K562 (cell line): ENCODE measurements around the gene COL4A2. TPM values are rescaled to one million over a fixed set of nuclear protein-coding genes. Genes with fewer than 3 reads are reported as not detected.

Experiments used
- ATAC-seq: fragments of 200-7000 bp; cut with Tn5 transposase; 3 replicates; pipeline ENCODE4 v1.9.1; 2020; ENCODE audit warnings: moderate library complexity
- BruUV-seq: library from RNA; stranded (reverse); fragments of 400-500 nt; replicated peaks from 2 replicates; lab custom pipeline; 2021; lab: Mats Ljungman, UMichigan
- CTCF ChIA-PET: fragments of 300-600 bp; formaldehyde crosslinking; extraction: SDS; loops from one replicate; lab custom pipeline; 2021; ENCODE audit warnings: low intra/inter-chr PET ratio; lab: Yijun Ruan, JAX
- POLR2A ChIA-PET: fragments of 300-600, 350-650 bp; sonication (Branson Sonifier 250); formaldehyde crosslinking; extraction: SDS; loops from one replicate; lab custom pipeline; 2021; ENCODE audit warnings: antibody characterized with exemption, inconsistent platforms; lab: Yijun Ruan, JAX
- DNase-seq, 4 experiments: peaks; one replicate each; pipeline versions ENCODE4 v3.0.0 to v3.0.0-alpha.2; 2011 to 2018; ENCODE audit warnings: low spot score in 3 of 4, mixed read lengths in 3 of 4; ENCODE audit errors: extremely low read depth in 1 of 4
- FAIRE-seq: peaks from 2 replicates; lab custom pipeline; 2011; peaks lifted over from hg19 to GRCh38; lab: Jason Lieb, UNC
- H2AFZ ChIP-seq: 2 replicates; pipeline ENCODE4 v1.6.0; 2011; ENCODE audit warnings: low read depth, low read length, control low read depth, inconsistent platforms
- H3K27ac ChIP-seq: fragments of 200-600 bp; 3 replicates; pipeline ENCODE4 v1.8.0; 2011; ENCODE audit warnings: low read depth, mild to moderate bottlenecking, control low read depth, inconsistent platforms, low read length, moderate library complexity, mixed read lengths; ENCODE audit errors: extremely low read depth
- H3K27me3 ChIP-seq, 2 experiments: fragments of 300-600 bp in 1 of 2; 2 replicates in 1 of 2; 3 replicates in 1 of 2; pipeline versions ENCODE4 v1.6.0 to v1.8.0; 2011; ENCODE audit warnings: inconsistent platforms in 2 of 2, low read length in 2 of 2, mild to moderate bottlenecking in 1 of 2, mixed read lengths in 1 of 2, moderate library complexity in 1 of 2; ENCODE audit not compliant: control insufficient read depth in 2 of 2, insufficient read depth in 2 of 2
- H3K36me3 ChIP-seq: fragments of 300-600 bp; 3 replicates; pipeline ENCODE4 v1.8.0; 2011; ENCODE audit warnings: mild to moderate bottlenecking, low read length, inconsistent platforms; ENCODE audit not compliant: control insufficient read depth, insufficient read depth
- H3K4me1 ChIP-seq, 2 experiments: fragments of 200-600 bp in 1 of 2; replicated peaks in 1 of 2; 2 replicates in 1 of 2; 3 replicates in 1 of 2; pipeline versions ENCODE4 v1.5.1 to v1.8.0; 2011; ENCODE audit warnings: inconsistent platforms in 2 of 2, low read length in 2 of 2, mild to moderate bottlenecking in 1 of 2, mixed read lengths in 1 of 2, moderate library complexity in 1 of 2; ENCODE audit not compliant: control insufficient read depth in 2 of 2, insufficient read depth in 2 of 2
- H3K4me2 ChIP-seq: 2 replicates; pipeline ENCODE4 v1.6.1; 2011; ENCODE audit warnings: low read length, control low read depth, inconsistent platforms, mixed read lengths; ENCODE audit not compliant: insufficient read depth
- H3K4me3 ChIP-seq: fragments of 200-600 bp; sonication (generic), shearing (Covaris generic); 2 replicates; pipeline ENCODE4 v1.5.1; 2016; ENCODE audit warnings: control low read depth, inconsistent platforms
- H3K79me2 ChIP-seq: fragments of 200-600 bp; 3 replicates; pipeline ENCODE4 v1.8.0; 2011; ENCODE audit warnings: low read length, inconsistent platforms; ENCODE audit not compliant: control insufficient read depth, insufficient read depth
- H3K9ac ChIP-seq, 2 experiments: 2 replicates each; pipeline versions ENCODE4 v1.6.0 to v1.6.1; 2011; ENCODE audit warnings: low read depth in 2 of 2, low read length in 2 of 2, control low read depth in 1 of 2, inconsistent platforms in 1 of 2, mild to moderate bottlenecking in 1 of 2, mixed read lengths in 1 of 2; ENCODE audit not compliant: insufficient read depth in 1 of 2
- H3K9me1 ChIP-seq: one replicate; pipeline ENCODE4 v1.6.0; 2011; ENCODE audit warnings: inconsistent platforms, mild to moderate bottlenecking, low read length, moderate library complexity; ENCODE audit not compliant: control insufficient read depth, insufficient read depth
- H3K9me3 ChIP-seq: replicated peaks from 2 replicates; pipeline ENCODE4 v1.5.1; 2011; ENCODE audit warnings: low read depth, low read length, inconsistent platforms; ENCODE audit not compliant: control insufficient read depth, insufficient read depth
- H4K20me1 ChIP-seq: replicated peaks from 2 replicates; pipeline ENCODE4 v1.6.1; 2011; ENCODE audit warnings: low read length, inconsistent platforms, mixed read lengths; ENCODE audit not compliant: control insufficient read depth, insufficient read depth
- DMBX1 ChIP-seq: fragments of 250-450 bp; sonication (Bioruptor Pico); IDR thresholded peaks from 2 replicates; pipeline ENCODE4 v1.8.0; 2022; ENCODE audit warnings: inconsistent platforms, mild to moderate bottlenecking, moderate library complexity, borderline replicate concordance
- HEY1 ChIP-seq: fragments of 250-450 bp; sonication (Bioruptor Pico); IDR thresholded peaks from 2 replicates; pipeline ENCODE4 v1.5.0; 2020; ENCODE audit warnings: mild to moderate bottlenecking, moderate library complexity, borderline replicate concordance
- HOXB6 ChIP-seq: fragments of 250-450 bp; sonication (Bioruptor Pico); IDR thresholded peaks from 2 replicates; pipeline ENCODE4 v1.5.1; 2022; ENCODE audit warnings: mild to moderate bottlenecking, borderline replicate concordance
- KLF10 ChIP-seq: fragments of 250-450 bp; sonication (Bioruptor Pico); IDR thresholded peaks from 2 replicates; pipeline ENCODE4 v1.6.1; 2021; ENCODE audit warnings: matching md5 sums
- MEIS2 ChIP-seq: fragments of 450-650 bp; IDR thresholded peaks from 2 replicates; pipeline ENCODE4 v1.6.1; 2014; ENCODE audit warnings: mild to moderate bottlenecking; ENCODE audit not compliant: partially characterized antibody
- NBN ChIP-seq: fragments of 450-650 bp; IDR thresholded peaks from 2 replicates; pipeline ENCODE4 v1.6.1; 2016; ENCODE audit warnings: low read depth, mild to moderate bottlenecking
- NFATC3 ChIP-seq: fragments of 450-650 bp; IDR thresholded peaks from 2 replicates; pipeline ENCODE4 v1.6.1; 2017; ENCODE audit warnings: mild to moderate bottlenecking
- PCBP1 ChIP-seq: fragments of 200-400 bp; formaldehyde crosslinking; IDR thresholded peaks from 2 replicates; pipeline ENCODE4 v1.6.1; 2018; ENCODE audit warnings: mild to moderate bottlenecking, low read depth, low read length; ENCODE audit not compliant: poor library complexity, severe bottlenecking
- TSHZ1 ChIP-seq: fragments of 250-450 bp; sonication (Bioruptor Pico); IDR thresholded peaks from 2 replicates; pipeline ENCODE4 v1.4.0; 2020; ENCODE audit warnings: mild to moderate bottlenecking, moderate library complexity
- ZNF324 ChIP-seq: fragments of 250-450 bp; sonication (Bioruptor Pico); IDR thresholded peaks from 2 replicates; pipeline ENCODE4 v1.4.0; 2020; ENCODE audit warnings: mild to moderate bottlenecking
- ZNF695 ChIP-seq: fragments of 450-650 bp; formaldehyde crosslinking; IDR thresholded peaks from 2 replicates; pipeline ENCODE4 v1.4.0; 2020; ENCODE audit warnings: mild to moderate bottlenecking, moderate library complexity
- WGBS: fragments of 100-300 bp; shearing (Covaris generic); methylation state at CpG from one replicate; pipeline ENCODE4 v1.1.6; 2016; ENCODE audit warnings: low coverage, mixed read lengths; ENCODE audit not compliant: insufficient coverage; ENCODE audit errors: missing lambda C conversion rate; 5-methylcytosine and 5-hydroxymethylcytosine counted together
- in situ Hi-C: fragments of 300-500 bp; cut with MboI; formaldehyde crosslinking; loops from 4 replicates; pipeline ENCODE4 v1.15.0; 2018; ENCODE audit warnings: inconsistent platforms, mixed read lengths
- intact Hi-C: fragments of 100-400 bp; cut with micrococcal nuclease; formaldehyde crosslinking; loops from 2 replicates; pipeline ENCODE4 v1.14.2; 2022
- polyA plus RNA-seq, 8 experiments: library from polyadenylated mRNA; depleted of rRNA in 4 of 8; stranded (reverse) in 5 of 8; unstranded in 3 of 8; fragments of >200 nt; fragmentation: Nextera tagmentation in 2 of 8; fragmentation: Illumina TruSeq in 1 of 8; extraction: Ambion mirVana in 2 of 8; extraction: Trizol in 1 of 8; gene quantifications; 2 replicates each; pipeline versions ENCODE4 v1.2.1 to v1.2.3, GENCODE V29; 2011 to 2014; ENCODE audit warnings: inconsistent platforms in 1 of 8, missing spikeins in 1 of 8
- total RNA-seq, 7 experiments: library from RNA; depleted of rRNA in 6 of 7; stranded (reverse); fragments of >200 nt in 6 of 7; fragmentation: Illumina TruSeq in 2 of 7; extraction: Trizol in 2 of 7; gene quantifications; 2 replicates each; pipeline versions ENCODE4 v1.2.1 to v1.2.3, GENCODE V29; 2011 to 2021; ENCODE audit warnings: low replicate concordance in 1 of 7
- TF ChIP-seq, protein P1 (sequence below): fragments of 450-650 bp; IDR thresholded peaks from one replicate; pipeline ENCODE4 v1.6.1; 2018; ENCODE audit warnings: mild to moderate bottlenecking, moderate library complexity; ENCODE audit not compliant: partially characterized antibody

Gene COL4A2
- total and polyA plus RNA-seq, 9 of the 15 experiments (the other 6 are each of a cell fraction or from before 2014, with no cell fraction given), result 0.13 to 15.2 (median 8.1) TPM

- Histone ChIP-seq H3K4me1 (no peaks in the 10 kb centered on the region), H3K4me3 (no peak overlapping the region), H3K27me3 (peaks cover 2 to 46% of the 10 kb centered on the region in 2 experiments; a peak in 4 of 5 replicates), H3K27ac (no peak overlapping the region), H3K9ac (no peak overlapping the region), H4K20me1 (no peaks in the 10 kb centered on the region), H2AFZ (no peak overlapping the region), H3K36me3 (no peaks in the 10 kb centered on the region), H3K79me2 (no peaks in the 10 kb centered on the region), H3K4me2 (no peak overlapping the region), H3K9me3 (no peaks in the 10 kb centered on the region), H3K9me1 (no peaks in the 10 kb centered on the region)
- FAIRE-seq (no peak), ATAC-seq (no peak), DNase-seq (no peak)
- intact Hi-C loops (no loop called here), in situ Hi-C loops (no loop called here)
- BruUV-seq, result no TSS peak
- WGBS, result 4% methylated on average over 5 of the region's 5 CpGs
- TF ChIP-seq TSHZ1 (CRISPR knock-in tag), result no peak
- no peak for TF ChIP-seq NBN
- TF ChIP-seq HEY1 (CRISPR knock-in tag), result no peak
- no peak for TF ChIP-seq ZNF695
- TF ChIP-seq, protein P1, sequence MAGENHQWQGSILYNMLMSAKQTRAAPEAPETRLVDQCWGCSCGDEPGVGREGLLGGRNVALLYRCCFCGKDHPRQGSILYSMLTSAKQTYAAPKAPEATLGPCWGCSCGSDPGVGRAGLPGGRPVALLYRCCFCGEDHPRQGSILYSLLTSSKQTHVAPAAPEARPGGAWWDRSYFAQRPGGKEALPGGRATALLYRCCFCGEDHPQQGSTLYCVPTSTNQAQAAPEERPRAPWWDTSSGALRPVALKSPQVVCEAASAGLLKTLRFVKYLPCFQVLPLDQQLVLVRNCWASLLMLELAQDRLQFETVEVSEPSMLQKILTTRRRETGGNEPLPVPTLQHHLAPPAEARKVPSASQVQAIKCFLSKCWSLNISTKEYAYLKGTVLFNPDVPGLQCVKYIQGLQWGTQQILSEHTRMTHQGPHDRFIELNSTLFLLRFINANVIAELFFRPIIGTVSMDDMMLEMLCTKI, result no peak
- no peak for TF ChIP-seq KLF10 (CRISPR knock-in tag)
- no peak for TF ChIP-seq ZNF324
- no peak for TF ChIP-seq PCBP1
- no peak for TF ChIP-seq DMBX1
- no peak for TF ChIP-seq HOXB6 (CRISPR knock-in tag)
- no peak for TF ChIP-seq MEIS2
- TF ChIP-seq NFATC3, result no peak
- POLR2A ChIA-PET, result no interaction called here
- CTCF ChIA-PET, result no interaction called here
Measured at GRCh38 chr13:110263404-110263803, 43.7 kb upstream of the COL4A2 start.
